COR-L47 (cell line): ENCODE results near the gene RAPGEF1.
A peak's percentile ranks its signal among the peaks of the same experiment; 100 is the strongest.

ENCODE experiments used
- DNase-seq: peaks from one replicate; lab custom pipeline; 2025; lab: John Stamatoyannopoulos, UW

The RAPGEF1 gene

DNA sequence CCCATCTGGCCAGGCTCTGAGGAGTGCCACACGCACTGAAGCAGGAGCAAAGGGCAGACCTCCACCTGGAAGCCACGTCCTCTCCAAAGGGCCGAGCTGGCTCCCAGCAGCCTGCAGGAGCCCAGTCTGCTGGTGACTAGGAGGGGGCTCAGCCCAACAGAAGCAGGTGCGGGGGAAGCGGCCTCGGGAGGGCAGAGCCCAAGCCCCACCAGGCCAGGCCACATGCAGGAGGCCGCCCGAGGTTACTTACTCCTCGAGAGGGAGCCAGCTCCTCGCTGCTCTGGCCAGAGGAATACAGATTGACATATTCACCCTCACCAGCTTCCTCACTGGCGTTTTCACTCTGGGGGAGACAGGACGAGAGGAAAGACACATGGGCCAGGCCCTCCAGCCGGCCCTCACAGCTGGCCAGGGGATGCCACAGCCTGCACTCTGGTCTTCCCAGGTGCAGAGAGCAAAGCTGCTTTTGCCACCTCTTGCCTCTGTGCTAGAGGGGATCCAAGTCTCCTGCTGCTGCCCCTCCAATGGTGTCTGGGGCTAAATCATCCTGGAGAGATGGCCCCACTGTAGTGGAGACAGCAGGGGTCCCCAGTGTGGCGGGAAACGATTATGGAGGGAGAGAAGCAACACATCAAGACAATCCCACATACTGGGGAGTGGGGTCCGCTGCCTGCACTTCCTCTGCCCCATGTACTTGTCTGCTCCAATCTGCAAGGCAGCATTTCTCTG lies 136.0 kb downstream of the RAPGEF1 start:
- no peak for DNase-seq

DNA sequence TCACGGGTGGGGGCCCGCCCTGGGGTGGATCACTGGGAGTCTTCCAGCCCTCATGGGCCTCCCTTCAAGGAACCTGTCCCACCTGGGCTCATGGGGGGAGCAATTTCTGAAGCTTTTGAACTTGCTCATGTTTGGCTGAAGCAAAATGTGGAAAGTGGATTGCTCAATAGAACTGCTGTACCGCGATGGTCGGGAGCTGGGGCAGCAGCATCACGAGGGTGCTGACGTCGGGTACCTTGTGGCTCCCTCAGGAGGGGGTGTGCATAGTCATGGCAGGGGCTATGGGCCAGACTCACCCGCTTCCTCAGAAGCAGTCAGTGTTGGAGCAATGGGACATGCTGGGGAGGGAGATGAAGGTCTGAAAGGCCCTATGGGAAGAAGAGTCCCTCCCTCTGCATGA lies 136.7 kb downstream of the RAPGEF1 start:
- DNase-seq = no peak

DNA sequence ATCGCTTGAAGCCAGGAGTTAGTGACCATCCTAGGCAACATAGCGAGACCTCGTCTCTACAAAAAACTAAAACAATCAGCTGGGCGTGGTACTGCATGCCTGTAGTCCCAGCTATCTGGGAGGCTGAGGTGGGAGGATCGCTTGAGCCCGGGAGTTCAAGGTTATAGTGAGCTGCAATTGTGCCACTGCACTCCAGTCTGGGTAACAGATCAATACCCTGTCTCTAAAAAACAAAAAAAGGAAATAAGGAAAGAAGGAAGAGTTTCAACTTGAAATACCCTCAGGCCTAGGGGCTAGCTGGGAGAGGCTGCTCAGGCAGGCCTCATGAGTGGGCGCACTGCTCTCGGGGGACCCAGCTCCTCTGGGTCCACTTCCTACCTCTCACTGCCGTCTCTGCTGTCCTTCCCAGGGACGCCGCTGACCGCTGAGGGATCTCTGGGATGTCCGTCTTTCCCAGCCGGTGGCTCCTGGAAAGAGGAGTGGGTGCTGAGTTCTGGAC lies 138.1 kb downstream of the RAPGEF1 start:
- DNase-seq = no peak

DNA sequence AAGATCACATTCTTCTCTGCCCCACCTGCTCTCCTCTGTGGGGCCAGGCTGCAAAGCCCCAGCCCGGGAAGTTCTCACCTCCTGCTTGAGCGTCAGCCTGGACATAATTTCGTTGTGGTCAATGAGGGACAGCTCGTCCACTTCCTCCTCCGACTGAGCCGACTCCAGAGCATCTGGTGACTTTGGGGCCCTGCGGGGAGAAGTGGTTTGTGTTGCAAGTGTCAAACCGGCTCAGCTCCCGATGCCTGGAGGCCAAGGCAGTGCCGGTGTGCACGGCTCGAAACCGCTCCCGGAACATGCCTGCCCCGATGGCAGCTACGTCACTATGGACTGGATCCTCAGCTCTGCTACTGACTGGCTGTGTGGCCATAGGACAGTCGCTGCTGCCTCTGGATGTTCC lies 141.8 kb downstream of the RAPGEF1 start:
- DNase-seq = no peak

DNA sequence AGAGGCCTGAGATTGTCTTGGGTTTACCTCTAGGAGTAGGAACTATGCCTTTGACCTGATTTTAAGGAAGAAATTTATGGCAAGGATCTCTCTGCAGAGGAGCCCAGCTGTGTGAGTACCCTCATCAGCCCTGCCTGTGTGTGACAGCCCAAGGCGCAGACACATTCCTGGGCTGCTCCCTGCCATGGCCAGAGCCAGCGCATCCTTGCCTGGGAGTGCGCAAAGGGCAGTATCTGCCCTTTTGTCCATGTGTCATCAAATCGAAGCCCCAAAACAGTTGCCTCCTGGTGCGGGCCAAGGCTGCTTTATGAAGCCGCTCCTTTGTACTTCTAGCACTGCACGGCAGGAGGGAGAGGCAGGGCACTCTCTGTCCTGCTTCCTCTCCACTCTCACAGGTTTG lies 142.6 kb downstream of the RAPGEF1 start:
- DNase-seq = no peak

DNA sequence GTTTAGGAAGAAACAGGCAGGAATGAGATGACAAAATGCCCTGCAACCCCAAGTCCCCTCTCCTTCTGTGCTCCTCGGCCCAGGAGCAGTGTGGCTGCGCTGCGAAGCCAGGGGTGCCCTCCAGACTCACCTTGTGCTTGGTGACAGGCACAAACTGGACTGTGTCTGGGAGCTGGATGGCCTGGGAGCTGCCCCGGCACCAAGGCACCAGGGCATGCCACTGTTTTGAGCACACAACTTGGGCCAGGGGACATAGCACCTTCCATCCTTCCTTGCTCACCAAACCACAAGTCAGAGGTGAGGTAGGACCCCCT lies 143.5 kb downstream of the RAPGEF1 start:
- DNase-seq = no peak

DNA sequence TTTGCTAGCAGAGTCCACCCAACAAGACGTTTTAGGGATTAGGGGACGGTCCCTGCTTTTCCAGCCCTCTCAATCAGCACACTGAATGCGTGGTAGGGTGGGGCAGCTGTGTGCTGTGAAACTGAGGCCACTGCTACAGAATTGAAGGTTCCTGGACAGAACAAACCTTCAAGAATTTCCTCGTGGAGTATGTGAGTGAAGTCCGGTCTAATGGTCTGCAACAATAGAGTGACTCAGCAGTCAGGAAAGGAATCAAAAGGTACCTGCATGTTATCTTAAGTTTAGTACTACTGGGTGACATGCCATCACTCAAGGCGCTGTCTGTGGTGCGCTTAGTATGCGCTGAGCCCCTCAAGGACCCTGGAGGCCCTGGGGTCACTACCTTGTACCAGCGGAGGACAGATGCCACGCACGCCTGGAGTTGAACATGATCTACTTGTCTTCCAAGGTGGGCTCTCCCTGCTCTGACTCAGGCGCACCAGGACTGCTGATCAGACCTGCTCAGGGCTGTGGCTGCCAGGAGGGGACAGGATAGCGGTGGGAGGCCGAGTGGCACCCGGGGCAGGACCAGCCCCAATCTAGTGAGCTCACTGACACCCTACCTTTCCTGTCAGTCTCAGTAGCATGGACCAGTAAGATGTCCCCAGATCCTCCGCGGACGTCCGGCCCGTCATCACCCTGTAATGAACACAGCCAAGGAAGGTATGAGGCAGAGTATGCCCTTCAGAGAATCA lies 144.0 kb downstream of the RAPGEF1 start:
- no peak for DNase-seq

DNA sequence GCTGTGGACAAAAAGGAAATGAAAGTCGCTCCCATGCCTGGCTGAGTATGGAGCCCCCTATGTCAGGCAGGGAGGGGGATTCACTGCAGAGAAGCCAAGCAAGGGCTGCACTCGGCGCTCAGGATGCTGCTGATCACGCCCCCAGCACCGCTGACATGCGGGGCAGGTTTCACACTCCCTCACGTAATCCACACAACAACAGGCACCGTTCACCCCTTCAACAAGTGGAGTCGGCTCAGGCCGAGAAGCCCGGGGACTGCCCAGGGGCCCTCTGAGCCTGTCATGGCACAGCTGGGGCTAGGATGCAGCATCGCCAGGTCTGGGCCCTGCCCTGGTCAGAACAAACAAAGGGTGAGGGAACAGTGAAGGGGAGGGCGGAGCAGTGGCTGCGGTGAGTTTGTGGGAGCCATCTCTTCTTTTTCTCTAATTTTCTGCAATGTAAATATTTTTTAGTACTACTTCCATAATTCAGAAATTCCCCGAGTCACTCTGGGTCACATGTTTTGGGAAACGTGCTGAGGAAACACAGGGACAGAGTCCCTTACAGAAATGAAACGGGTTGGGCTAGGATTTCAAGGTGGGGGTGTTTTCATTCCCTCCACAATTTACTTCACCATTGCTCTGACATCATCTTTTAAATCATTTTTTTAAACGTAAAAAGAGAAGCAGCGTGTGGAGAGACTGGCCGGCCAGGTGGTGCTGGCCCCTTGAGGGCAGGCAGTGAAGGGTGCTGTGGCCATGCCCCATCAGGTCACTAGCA lies 144.8 kb downstream of the RAPGEF1 start:
- DNase-seq = no peak

DNA sequence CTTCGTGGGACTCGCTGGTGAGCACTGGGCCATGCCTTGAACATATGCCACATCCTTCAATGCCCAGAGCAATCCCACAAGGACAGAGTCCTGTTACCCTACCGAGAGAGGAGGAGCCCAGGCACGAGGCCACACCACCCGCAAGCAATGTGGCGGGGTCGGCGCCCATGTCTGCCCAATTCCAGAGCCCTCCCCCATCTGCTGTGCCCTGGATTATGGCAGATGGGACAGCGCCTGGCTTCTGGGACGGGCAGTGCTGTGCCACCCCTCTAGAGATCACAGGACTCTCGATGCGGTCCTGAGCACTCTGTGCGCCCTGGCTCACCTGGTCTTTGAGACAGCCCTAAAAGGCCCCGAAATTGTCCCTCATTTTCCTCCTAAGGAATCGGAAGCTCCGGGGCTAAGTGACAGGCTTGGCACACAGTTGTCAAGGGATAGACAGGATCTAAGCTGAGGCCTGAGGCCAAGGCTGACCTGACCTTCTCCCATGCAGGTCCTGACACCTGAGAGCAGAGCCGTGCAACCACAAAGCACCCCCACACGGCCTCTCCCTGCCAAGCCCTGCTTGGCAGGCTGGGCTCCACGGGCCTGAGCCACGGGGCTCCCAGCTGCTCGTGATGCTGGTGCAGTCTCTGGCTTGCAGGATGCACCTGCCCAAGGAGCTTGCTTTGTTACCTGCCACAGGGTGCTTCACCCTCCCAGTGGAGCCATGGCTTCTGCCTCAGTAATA lies 145.8 kb downstream of the RAPGEF1 start:
- no peak for DNase-seq

DNA sequence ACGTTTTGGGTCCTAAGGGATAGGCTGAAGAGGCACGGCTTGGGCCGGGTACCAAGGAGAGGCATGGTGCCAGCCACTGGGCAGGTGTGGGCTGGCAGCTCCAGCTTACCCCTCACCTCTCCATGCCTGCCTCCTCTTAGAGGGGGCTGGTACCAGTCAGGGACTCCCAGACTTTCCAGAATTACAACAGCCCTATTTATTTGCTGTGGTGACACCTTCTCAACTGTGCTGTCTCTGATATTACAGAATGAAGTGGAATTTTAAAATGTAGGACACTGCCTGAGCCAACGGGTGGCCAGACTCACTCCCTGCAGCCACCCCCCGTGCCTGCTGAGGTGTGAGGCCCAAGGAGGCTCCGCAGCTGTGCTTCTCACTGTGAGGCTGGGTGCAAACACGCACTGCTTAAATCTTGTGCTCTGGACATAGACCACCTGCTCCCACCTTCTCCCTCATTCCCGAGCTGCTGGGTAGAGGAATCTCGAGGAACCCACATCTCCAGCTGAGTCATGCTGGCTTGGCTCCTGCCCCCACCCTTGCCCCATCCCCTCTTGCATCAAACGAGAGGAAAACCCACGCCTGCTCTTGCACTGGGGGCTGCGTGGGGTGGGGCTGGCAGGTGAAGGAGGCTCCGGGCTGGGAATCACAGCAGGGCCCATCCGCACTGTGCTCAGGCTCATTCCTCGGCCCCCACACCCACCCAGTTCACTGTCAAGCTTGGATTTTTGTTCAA lies 146.6 kb downstream of the RAPGEF1 start:
- DNase-seq = no peak

DNA sequence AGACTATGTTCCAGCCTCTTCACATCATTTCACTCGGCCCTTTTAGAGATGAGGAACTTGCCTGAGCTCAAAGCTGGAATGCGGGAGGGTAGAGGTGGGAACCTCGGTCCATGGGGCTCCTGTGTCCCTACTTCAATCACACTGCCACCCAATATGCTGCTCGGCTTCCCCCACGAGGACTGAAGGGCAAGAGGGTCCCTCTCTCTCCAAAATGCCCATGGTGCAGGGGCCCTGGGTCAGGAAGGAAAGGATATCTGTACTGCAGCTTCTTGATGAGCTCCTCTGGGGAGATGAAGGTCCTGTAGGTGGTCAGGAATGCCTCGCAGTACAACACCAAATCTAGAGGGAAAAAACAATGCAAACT lies 148.0 kb downstream of the RAPGEF1 start:
- DNase-seq = no peak

DNA sequence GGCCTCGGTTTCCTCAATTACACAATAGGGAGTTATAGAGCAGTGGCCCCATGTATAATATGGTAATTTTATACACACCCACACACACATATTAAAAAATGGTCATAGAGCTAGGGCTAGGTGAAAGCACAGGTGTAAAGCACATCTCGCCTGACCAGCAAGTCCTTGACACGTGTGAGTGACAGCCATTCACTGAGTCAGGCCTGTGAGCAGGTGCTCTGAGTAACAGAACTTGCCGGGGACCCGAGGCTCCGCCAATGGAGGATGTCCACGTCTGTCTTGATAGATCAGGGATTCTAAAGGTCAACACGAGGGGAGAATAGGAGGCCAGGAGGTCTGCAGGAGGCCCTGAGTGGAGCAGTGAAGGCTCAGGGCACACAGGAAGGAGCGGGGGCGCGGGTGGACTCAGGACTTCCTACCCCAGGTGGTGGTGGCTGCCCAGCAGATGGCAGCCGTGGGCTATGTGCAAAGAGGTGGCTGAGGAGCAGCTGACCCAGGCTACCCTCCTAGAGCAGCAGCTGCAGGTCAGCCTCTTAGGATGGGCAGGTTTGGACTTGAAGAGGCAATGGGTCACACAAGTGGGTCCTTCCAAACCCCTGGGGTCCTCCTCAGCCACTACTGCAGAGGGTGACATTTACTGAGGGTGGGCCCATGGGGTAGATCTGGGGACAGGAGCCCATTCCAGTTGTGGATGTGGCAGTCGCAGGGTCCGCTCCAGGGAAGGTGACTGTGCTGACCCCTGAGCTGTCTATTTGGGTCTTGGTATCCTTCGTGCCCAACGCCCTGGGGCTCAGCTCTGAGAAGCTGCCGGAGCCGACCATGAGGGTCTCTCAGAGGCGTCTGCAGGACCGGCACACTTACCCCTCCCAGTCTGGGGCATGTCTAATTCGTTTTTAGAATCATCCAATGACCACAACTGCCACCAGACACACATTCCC lies 148.7 kb downstream of the RAPGEF1 start:
- peak; percentile 68 for DNase-seq

DNA sequence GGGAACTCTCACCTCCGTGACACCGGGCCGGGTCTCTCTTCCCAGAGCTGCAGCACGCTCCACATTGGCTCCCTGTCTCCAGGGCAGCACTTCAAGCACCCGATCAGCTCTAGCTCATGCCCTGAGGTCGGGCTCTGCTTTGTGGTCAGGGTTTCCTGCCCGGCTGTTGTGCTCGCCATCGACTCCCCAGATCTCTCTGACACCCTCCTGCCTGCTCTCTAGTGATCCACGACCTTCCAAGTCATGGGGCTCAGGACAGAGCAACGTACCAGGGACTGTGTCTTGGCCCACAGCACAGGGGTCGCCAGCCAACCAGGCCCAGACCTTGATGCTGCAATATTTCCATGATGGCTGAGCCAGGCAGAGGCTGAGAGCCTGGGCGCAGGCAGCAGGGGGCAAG lies 149.4 kb downstream of the RAPGEF1 start:
- DNase-seq = no peak

DNA sequence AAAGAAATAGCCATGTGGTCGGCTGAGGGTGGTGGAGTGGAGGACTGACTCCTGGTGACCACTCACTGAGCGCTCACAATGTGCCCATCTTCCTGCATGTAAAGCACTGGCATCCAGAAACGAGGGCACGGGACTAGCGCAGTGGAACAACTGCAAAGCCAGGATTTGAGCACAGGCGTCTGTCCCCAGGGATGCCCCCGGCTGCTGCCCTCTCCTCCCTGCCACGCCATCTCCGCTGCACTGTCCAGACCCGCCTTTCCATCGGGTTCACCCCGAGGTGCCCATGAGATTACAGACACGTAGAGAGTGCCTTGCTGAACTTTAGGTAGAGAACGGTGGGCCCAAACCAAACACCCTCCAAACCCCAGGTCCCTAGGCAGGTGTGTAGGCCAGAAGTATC lies 149.9 kb downstream of the RAPGEF1 start:
- no peak for DNase-seq

DNA sequence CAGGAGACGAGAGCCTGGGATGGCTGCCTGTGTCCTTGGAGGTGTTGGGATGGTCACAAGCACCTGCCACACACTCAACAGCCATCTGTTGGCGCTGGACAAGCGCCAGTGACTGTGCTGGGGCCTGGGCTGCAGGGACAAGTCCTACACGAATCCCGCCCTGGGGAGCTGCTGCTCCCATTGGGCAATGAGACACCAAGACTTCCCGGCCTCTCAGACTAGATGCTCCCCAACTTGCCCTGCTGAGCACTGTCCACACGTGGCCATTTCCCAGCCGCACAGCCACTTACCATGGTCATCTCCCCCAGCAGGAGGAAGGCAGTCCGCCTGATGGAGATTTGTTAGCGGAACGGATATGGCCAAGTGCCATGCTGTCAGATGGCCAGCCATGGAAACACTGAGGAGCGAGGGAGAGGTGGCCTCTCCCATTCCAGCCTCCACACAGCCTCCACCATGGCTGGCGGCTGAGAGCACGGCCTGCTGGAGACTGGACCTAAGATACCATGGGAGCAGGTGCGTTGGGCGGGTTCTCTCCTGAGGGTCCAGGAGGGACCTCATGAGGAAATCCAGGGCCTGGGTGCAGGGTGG lies 150.7 kb downstream of the RAPGEF1 start:
- DNase-seq = no peak

DNA sequence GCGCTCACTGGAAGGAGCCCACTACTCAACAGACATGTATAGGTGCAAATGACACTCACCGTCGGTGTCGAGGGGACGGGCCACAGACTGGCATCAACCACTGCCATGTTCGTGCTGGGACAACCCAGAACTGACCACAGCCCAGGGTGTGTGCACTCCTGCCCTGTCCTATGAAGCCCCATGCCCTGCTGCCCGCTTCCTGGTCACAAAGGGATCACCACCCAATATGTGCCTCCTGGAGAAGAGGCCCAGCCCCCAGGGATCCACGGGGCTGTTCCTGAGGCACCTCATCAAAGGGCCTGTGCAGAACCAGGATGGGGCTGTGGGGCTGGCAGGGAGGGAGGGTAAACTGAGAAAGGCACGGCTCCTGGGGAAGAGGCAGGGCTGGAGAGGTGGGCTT lies 151.5 kb downstream of the RAPGEF1 start:
- DNase-seq = no peak

DNA sequence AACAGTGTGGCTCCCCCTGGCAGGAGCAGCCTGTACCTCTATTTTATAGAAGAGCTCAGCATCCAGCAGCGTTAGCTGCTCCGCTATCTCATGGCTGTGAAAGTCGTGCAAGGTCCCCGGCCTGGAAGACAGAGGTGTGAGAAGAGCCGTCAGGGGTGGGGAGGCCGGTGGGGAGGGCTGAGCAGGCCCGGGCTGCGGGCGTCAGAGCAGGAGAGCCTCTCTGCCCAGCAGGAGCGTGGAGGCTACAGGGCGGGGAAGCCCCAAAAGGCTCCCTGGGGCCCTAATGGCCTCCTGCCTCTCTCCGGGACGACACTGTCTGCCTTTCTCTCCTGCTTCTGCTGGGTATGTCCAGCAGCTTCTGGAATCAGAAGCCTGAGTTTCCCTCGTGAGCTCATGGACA lies 152.0 kb downstream of the RAPGEF1 start:
- no peak for DNase-seq

DNA sequence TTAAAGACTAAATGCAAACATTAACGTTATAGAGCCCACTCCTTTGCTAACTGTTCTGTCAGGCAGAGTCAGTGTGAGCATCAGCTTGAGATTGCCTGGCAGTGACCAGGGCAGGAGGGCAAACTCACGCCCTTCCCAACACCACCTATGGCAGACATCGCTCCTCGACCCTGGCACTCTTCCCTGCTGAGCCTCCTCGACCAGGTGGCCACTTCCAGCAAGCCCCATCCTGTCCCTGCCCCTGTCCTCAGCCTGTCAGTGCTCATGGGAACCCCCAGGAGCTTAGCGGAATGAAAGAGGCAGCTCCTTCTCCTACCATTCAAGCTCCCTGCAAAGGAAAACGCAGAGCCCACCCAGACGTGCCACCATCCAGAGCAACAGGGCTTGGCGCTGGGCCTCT lies 152.5 kb downstream of the RAPGEF1 start:
- DNase-seq = no peak

DNA sequence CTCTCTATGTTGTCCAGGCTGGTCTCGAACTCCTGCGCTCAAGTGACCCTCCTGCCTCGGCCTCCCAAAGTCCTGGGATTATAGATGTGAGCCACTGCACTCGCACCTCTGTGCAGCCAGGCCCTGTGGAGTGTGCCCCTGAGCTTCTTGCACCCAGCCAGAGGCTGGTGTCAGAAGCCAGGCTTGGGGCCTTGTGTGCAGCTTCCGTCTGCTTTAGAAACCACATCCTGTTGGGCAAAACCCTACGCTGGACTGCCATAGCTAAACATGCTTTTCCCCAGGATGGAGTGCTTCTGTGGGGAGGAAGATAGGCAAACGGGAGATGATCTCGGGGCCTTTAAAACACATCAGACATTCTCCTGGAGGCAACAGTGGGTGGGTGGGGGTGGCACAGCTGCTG lies 154.5 kb downstream of the RAPGEF1 start:
- no peak for DNase-seq

DNA sequence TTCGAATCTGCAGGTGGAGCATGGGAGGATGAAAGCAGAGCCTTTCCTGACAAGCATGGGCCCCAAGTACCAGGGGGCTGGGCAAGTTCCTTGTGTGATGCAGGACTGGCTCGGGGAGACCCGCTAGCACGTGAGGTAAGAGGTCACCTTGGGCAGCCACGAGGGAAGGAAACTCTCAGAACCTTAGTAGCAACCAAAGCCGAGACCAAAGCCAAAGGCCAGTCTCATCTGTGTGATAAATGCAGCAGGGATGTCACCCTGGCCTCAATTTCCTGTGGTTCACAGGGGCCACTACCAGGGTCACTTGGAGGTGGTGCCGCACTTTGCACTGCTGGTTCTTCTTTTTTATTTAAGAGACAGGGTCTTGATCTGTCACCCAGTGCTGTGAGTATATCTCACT lies 155.0 kb downstream of the RAPGEF1 start:
- no peak for DNase-seq
